Gastrocnemius medialis (tissue), 4 donors: Measurements from ENCODE around the gene PHC2. TPM values are rescaled to one million over a fixed set of nuclear protein-coding genes. Genes with fewer than 3 reads are reported as not detected.

ENCODE experiments used
- ATAC-seq, 2 donors: fragments of 150-250 bp; one replicate each; pipeline ENCODE4 v1.9.1; 2016
- DNase-seq, 2 donors: peaks; one replicate each; pipeline ENCODE4 v3.0.0-alpha.2; 2019
- H3K27ac ChIP-seq, 4 donors: fragments of 200-600 bp; sonication (generic); 1 replicate in 1 of 4; 2 replicates in 3 of 4; pipeline ENCODE4 v1.5.1; 2016 to 2018; ENCODE audit warnings: mild to moderate bottlenecking in 2 of 4, moderate library complexity in 1 of 4
- H3K27me3 ChIP-seq, 3 donors: fragments of 200-600 bp; sonication (generic) in 2 of 3; 1 replicate in 1 of 3; 2 replicates in 2 of 3; pipeline versions ENCODE4 v1.5.1 to v1.6.0; 2016 to 2019; ENCODE audit warnings: mild to moderate bottlenecking in 1 of 3, moderate library complexity in 1 of 3
- H3K36me3 ChIP-seq, 2 donors: fragments of 200-600 bp; sonication (generic) in 1 of 2; one replicate each; pipeline ENCODE4 v1.5.1; 2017 to 2018
- H3K4me1 ChIP-seq, 2 donors: fragments of 200-600 bp; sonication (generic) in 1 of 2; one replicate each; pipeline ENCODE4 v1.5.1; 2016 to 2017; ENCODE audit warnings: mild to moderate bottlenecking in 2 of 2
- H3K4me3 ChIP-seq, 4 donors: fragments of 200-600 bp; sonication (generic) in 3 of 4; 1 replicate in 1 of 4; 2 replicates in 3 of 4; pipeline ENCODE4 v1.5.1; 2016 to 2019; ENCODE audit warnings: mild to moderate bottlenecking in 2 of 4
- H3K9me3 ChIP-seq, 3 donors: fragments of 200-600 bp; sonication (generic) in 2 of 3; 1 replicate in 1 of 3; 2 replicates in 2 of 3; pipeline ENCODE4 v1.5.1; 2016 to 2019
- POLR2A ChIP-seq, 2 donors: fragments of 450-650 bp; IDR thresholded peaks; one replicate each; pipeline ENCODE4 v1.6.1; 2017; ENCODE audit warnings: antibody characterized with exemption in 2 of 2, mild to moderate bottlenecking in 2 of 2, moderate library complexity in 2 of 2
- in situ Hi-C, 4 donors: fragments of 200-750 bp; cut with MboI; loops; one replicate each; pipeline versions ENCODE4 v1.15.0 to v1.8.0; 2017; ENCODE audit warnings: low sequenced_read_pairs in 4 of 4
- intact Hi-C: fragments of 100-400 bp; cut with DNase I; formaldehyde crosslinking; loops from one replicate; pipeline ENCODE4 v1.15.1; 2023; ENCODE audit warnings: low total_unique reads
- total RNA-seq, 4 donors: library from RNA; depleted of rRNA; stranded (reverse); fragments of >200 nt; gene quantifications; one replicate each; pipeline versions ENCODE4 v1.1.0 to v1.2.3, GENCODE V29; 2016
- TF ChIP-seq, protein P1 (sequence below), 5 experiments: fragments of 450-650 bp in 3 of 5; fragments of 200-600 bp in 2 of 5; sonication (generic) in 2 of 5; IDR thresholded peaks in 4 of 5; conservative IDR thresholded peaks in 1 of 5; 1 replicate in 4 of 5; 2 replicates in 1 of 5; pipeline ENCODE4 v1.5.1; 2016 to 2019; ENCODE audit warnings: antibody characterized with exemption in 5 of 5, mild to moderate bottlenecking in 3 of 5, moderate library complexity in 3 of 5

Gene PHC2
- total RNA-seq, 4 donors from 2014 or later = 318 to 516 (median 364) TPM

DNA sequence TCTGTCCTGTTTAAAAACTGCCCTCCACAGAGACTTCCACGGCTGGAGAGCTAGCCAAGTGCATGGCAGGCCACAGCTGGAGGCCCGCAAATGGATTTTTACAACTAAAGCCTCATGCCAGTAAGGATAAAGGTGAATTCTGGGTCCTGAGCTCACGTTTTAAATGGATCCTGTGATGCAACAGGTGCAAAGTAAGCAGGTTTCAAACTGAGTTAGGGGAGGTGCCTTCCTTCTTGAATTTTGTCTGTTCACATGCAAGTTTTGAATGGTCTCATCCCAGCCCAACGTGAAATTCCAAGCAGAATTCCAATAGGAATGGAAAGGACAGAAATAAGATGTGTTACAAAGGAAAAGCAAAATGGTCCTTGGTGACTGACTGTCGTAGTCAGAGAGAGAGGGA, 73.8 kb downstream of the PHC2 start:
- Histone ChIP-seq H3K27me3 (no peaks in the 10 kb centered on the region), H3K4me1 (peaks cover 8% of the 10 kb centered on the region in 2 donors), H3K27ac (no peak overlapping the region), H3K4me3 (no peak overlapping the region), H3K36me3 (peaks cover 0 to 15% of the 10 kb centered on the region in 2 donors), H3K9me3 (no peaks in the 10 kb centered on the region)
- in situ Hi-C loops = loop anchor here in 2 of 4 donors (25.0 kb wide), 1 partner anchor 105 kb away; the partner anchor contains the start of gene ZSCAN20 (in 2 of the 2)
- TF ChIP-seq, protein P1, sequence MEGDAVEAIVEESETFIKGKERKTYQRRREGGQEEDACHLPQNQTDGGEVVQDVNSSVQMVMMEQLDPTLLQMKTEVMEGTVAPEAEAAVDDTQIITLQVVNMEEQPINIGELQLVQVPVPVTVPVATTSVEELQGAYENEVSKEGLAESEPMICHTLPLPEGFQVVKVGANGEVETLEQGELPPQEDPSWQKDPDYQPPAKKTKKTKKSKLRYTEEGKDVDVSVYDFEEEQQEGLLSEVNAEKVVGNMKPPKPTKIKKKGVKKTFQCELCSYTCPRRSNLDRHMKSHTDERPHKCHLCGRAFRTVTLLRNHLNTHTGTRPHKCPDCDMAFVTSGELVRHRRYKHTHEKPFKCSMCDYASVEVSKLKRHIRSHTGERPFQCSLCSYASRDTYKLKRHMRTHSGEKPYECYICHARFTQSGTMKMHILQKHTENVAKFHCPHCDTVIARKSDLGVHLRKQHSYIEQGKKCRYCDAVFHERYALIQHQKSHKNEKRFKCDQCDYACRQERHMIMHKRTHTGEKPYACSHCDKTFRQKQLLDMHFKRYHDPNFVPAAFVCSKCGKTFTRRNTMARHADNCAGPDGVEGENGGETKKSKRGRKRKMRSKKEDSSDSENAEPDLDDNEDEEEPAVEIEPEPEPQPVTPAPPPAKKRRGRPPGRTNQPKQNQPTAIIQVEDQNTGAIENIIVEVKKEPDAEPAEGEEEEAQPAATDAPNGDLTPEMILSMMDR (IDR thresholded peaks at IDR 0.05 in 4 of 5, conservative IDR thresholded peaks at IDR 0.05 in 1 of 5) = no peak
- TF ChIP-seq POLR2A (IDR thresholded peaks at IDR 0.05) = no peak
- DNase-seq (no peak), ATAC-seq (no peak)
- intact Hi-C loops = no loop called here

DNA sequence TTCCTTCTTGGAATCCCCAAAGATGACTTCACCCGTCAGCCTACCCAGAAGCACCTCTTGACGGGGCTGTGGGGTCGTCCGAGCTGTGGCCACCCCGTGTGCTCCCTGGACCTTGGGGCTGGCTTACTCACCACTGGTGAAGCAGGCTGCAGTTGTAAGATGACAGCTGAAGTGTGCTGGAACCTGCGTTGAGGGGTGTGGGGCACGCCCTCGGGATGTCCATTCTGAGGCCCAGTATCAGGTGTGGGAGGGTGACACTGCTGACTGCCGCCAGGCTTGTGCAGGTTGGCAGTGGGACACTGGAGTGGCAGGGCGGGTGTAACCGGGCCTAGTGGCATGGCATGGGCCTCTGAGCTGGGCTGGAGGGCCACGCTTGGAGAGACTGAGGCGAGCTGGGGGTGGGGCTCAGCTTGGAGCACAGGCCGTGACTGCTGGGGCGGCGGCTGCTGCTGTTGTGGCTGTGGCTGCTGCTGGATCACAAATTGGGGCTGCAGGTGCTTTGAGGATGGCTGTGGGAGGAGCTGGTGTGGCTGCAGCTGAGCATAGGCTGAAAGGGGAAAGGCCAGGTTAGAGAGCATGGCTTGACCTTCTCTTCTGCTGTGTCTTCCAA, 76.1 kb downstream of the PHC2 start:
- TF ChIP-seq, protein P1 (IDR thresholded peaks at IDR 0.05 in 4 of 5, conservative IDR thresholded peaks at IDR 0.05 in 1 of 5) = no peak
- no peak for TF ChIP-seq POLR2A (IDR thresholded peaks at IDR 0.05)
- Histone ChIP-seq H3K4me3 (no peak overlapping the region), H3K36me3 (peaks cover 0 to 15% of the 10 kb centered on the region in 2 donors), H3K27me3 (no peaks in the 10 kb centered on the region), H3K9me3 (no peaks in the 10 kb centered on the region), H3K4me1 (peaks cover 0 to 7% of the 10 kb centered on the region in 2 donors), H3K27ac (no peak overlapping the region)
- DNase-seq (no peak), ATAC-seq (no peak)
- in situ Hi-C loops (loop anchor here in 2 of 4 donors (25.0 kb wide), 1 partner anchor 107 kb away; the partner anchor contains the start of gene ZSCAN20 (in 2 of the 2)), intact Hi-C loops (no loop called here)

DNA sequence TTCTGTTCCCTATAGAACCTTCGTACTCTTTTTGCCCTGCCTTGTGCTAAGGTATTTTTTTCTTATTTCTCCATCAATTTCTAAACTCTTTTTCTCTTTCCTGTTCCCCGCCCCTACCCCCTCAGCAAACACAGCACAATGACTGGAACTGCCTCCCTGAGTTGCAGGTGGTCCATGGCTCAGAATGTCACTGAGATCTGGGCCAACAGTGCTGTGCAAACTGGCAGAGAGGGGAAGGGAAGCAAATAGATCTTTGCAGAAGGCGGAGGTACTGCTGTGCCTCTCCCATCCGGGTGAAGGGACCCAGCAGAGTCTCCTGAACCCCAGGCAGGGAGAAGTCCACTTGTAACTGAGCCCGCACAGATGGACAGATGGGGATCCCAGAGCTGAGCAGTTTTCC, 77.4 kb downstream of the PHC2 start:
- in situ Hi-C loops = loop anchor here in 2 of 4 donors (25.0 kb wide), 1 partner anchor 109 kb away; the partner anchor contains the start of gene ZSCAN20 (in 2 of the 2)
- TF ChIP-seq POLR2A (IDR thresholded peaks at IDR 0.05) = no peak
- TF ChIP-seq, protein P1 (IDR thresholded peaks at IDR 0.05 in 4 of 5, conservative IDR thresholded peaks at IDR 0.05 in 1 of 5) = no peak

DNA sequence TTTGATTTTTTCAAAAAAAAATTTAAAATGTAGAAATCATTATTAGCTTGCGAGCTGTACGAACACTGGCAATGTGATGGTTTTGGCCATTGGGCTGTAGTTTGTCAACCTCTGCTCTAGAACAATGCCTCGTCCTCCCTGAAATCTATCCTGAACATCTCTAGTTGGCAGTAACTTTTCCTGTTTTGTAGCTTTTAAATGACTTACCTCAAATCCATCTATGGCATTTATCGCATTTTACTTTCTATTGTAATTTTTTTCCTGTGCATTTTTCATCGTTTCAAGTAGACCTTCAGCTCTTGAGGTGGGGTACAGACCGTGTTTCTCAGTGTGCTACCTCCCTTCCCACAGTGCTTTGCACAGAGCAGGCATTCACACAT, 79.6 kb downstream of the PHC2 start:
- ATAC-seq (no peak), DNase-seq (no peak)
- TF ChIP-seq, protein P1 (IDR thresholded peaks at IDR 0.05 in 4 of 5, conservative IDR thresholded peaks at IDR 0.05 in 1 of 5) = no peak
- peak in 1 of 2 donors; percentile 5 for TF ChIP-seq POLR2A (IDR thresholded peaks at IDR 0.05)
- Histone ChIP-seq H3K4me1 (peaks cover 9 to 15% of the 10 kb centered on the region in 2 donors), H3K36me3 (peaks cover 0 to 7% of the 10 kb centered on the region in 2 donors), H3K27me3 (no peaks in the 10 kb centered on the region), H3K4me3 (no peak overlapping the region), H3K27ac (peak overlapping the region; percentile 26 to 96 (median 90)), H3K9me3 (no peaks in the 10 kb centered on the region)
- intact Hi-C loops (no loop called here), in situ Hi-C loops (loop anchor here in 2 of 4 donors (25.0 kb wide), 1 partner anchor 111 kb away; the partner anchor contains the start of gene ZSCAN20 (in 2 of the 2))

More for the DNA sequence above, 77.4 kb downstream of the PHC2 start:
- peaks cover 0 to 7% of the 10 kb centered on the region in 2 donors for H3K4me1 ChIP-seq
- H3K27ac ChIP-seq = no peak overlapping the region
- H3K9me3 ChIP-seq = no peaks in the 10 kb centered on the region
- no peak overlapping the region for H3K4me3 ChIP-seq
- H3K36me3 ChIP-seq = peaks cover 0 to 7% of the 10 kb centered on the region in 2 donors
- DNase-seq (no peak), ATAC-seq (no peak)
- intact Hi-C loops = no loop called here
- no peaks in the 10 kb centered on the region for H3K27me3 ChIP-seq
